HEK293 (cell line): ENCODE results near the gene MRPS9.

Source experiments
- CTCF ChIA-PET: fragments of 350-600 bp; formaldehyde crosslinking; extraction: SDS; loops from one replicate; lab custom pipeline; 2021; ENCODE audit warnings: antibody characterized with exemption; lab: Yijun Ruan, JAX
- POLR2A ChIA-PET: fragments of 300-600 bp; formaldehyde crosslinking; extraction: SDS; loops from one replicate; lab custom pipeline; 2020; ENCODE audit warnings: antibody characterized with exemption, inconsistent platforms; lab: Yijun Ruan, JAX
- H3K27ac ChIP-seq: fragments of 200-500 bp; sonication (Bioruptor generic); 2 replicates; pipeline ENCODE4 v1.5.1; 2014; ENCODE audit warnings: low read depth, low read length, control low read depth, inconsistent platforms; ENCODE audit errors: extremely low read depth
- H3K36me3 ChIP-seq, 2 experiments: fragments of 200-500 bp in 1 of 2; sonication (Bioruptor generic) in 1 of 2; 1 replicate in 1 of 2; 2 replicates in 1 of 2; pipeline ENCODE4 v1.5.1; 2014 to 2017; ENCODE audit warnings: inconsistent platforms in 2 of 2, low read length in 2 of 2; ENCODE audit not compliant: control insufficient read depth in 2 of 2, insufficient read depth in 1 of 2
- H3K4me1 ChIP-seq: fragments of 200-500 bp; sonication (Bioruptor generic); 2 replicates; pipeline ENCODE4 v1.5.1; 2014; ENCODE audit warnings: mild to moderate bottlenecking, low read length, inconsistent platforms; ENCODE audit not compliant: control insufficient read depth, insufficient read depth
- H3K4me3 ChIP-seq: 2 replicates; pipeline ENCODE4 v1.5.1; 2011; ENCODE audit warnings: low read depth, mild to moderate bottlenecking, control low read depth, low read length, moderate library complexity
- H3K9me3 ChIP-seq: fragments of 200-500 bp; sonication (Bioruptor generic); 2 replicates; pipeline ENCODE4 v1.5.1; 2014; ENCODE audit warnings: low read depth, low read length, inconsistent platforms; ENCODE audit not compliant: control insufficient read depth, insufficient read depth
- GFI1B ChIP-seq: fragments of 450-650 bp; formaldehyde crosslinking; IDR thresholded peaks from 2 replicates; pipeline ENCODE4 v1.5.1; 2016; ENCODE audit warnings: missing biosample characterization, missing genetic modification characterization
- GLI4 ChIP-seq: fragments of 450-650 bp; formaldehyde crosslinking; IDR thresholded peaks from 2 replicates; pipeline ENCODE4 v1.5.1; 2016; ENCODE audit warnings: missing biosample characterization, missing genetic modification characterization
- HOXD13 ChIP-seq: sonication (generic); formaldehyde crosslinking; IDR thresholded peaks from 2 replicates; pipeline ENCODE4 v1.8.0; 2022; ENCODE audit warnings: missing genetic modification reagents, borderline replicate concordance
- MZF1 ChIP-seq: fragments of 450-650 bp; formaldehyde crosslinking; IDR thresholded peaks from 2 replicates; pipeline ENCODE4 v1.5.1; 2017; ENCODE audit warnings: missing biosample characterization, missing genetic modification characterization, borderline replicate concordance
- OVOL3 ChIP-seq: fragments of 450-650 bp; formaldehyde crosslinking; IDR thresholded peaks from 2 replicates; pipeline ENCODE4 v1.5.1; 2016; ENCODE audit warnings: missing biosample characterization, missing genetic modification characterization
- PRDM10 ChIP-seq: fragments of 450-650 bp; formaldehyde crosslinking; IDR thresholded peaks from 2 replicates; pipeline ENCODE4 v1.5.1; 2016; ENCODE audit warnings: missing biosample characterization, missing genetic modification characterization
- SCRT1 ChIP-seq: fragments of 450-650 bp; formaldehyde crosslinking; IDR thresholded peaks from 2 replicates; pipeline ENCODE4 v1.5.1; 2016; ENCODE audit warnings: missing biosample characterization, missing genetic modification characterization, borderline replicate concordance
- SCRT2 ChIP-seq: fragments of 450-650 bp; formaldehyde crosslinking; IDR thresholded peaks from 2 replicates; pipeline ENCODE4 v1.5.1; 2016; ENCODE audit warnings: missing biosample characterization, missing genetic modification characterization
- ZBTB10 ChIP-seq: fragments of 450-650 bp; formaldehyde crosslinking; IDR thresholded peaks from 2 replicates; pipeline ENCODE4 v1.5.1; 2016; ENCODE audit warnings: missing biosample characterization, missing genetic modification characterization
- ZBTB48 ChIP-seq: fragments of 450-650 bp; formaldehyde crosslinking; IDR thresholded peaks from 2 replicates; pipeline ENCODE4 v1.5.1; 2016; ENCODE audit warnings: missing biosample characterization, missing genetic modification characterization
- ZNF239 ChIP-seq: fragments of 450-650 bp; formaldehyde crosslinking; IDR thresholded peaks from 2 replicates; pipeline ENCODE4 v1.5.1; 2016; ENCODE audit warnings: missing biosample characterization, missing genetic modification characterization
- ZNF248 ChIP-seq: fragments of 450-650 bp; formaldehyde crosslinking; IDR thresholded peaks from 2 replicates; pipeline ENCODE4 v1.5.1; 2017; ENCODE audit warnings: missing biosample characterization, missing genetic modification characterization
- ZNF433 ChIP-seq: fragments of 450-650 bp; formaldehyde crosslinking; IDR thresholded peaks from 2 replicates; pipeline ENCODE4 v1.5.1; 2016; ENCODE audit warnings: missing biosample characterization, missing genetic modification characterization, low read depth
- ZNF48 ChIP-seq: fragments of 450-650 bp; formaldehyde crosslinking; IDR thresholded peaks from 2 replicates; pipeline ENCODE4 v1.5.1; 2016; ENCODE audit warnings: missing biosample characterization, missing genetic modification characterization
- ZNF488 ChIP-seq: fragments of 450-650 bp; formaldehyde crosslinking; IDR thresholded peaks from 2 replicates; pipeline ENCODE4 v1.5.1; 2016; ENCODE audit warnings: missing biosample characterization, missing genetic modification characterization
- ZNF521 ChIP-seq: fragments of 450-650 bp; formaldehyde crosslinking; IDR thresholded peaks from 2 replicates; pipeline ENCODE4 v1.5.1; 2017; ENCODE audit warnings: missing biosample characterization, mild to moderate bottlenecking, missing genetic modification characterization
- ZNF549 ChIP-seq: fragments of 450-650 bp; IDR thresholded peaks from 2 replicates; pipeline ENCODE4 v1.5.1; 2018; ENCODE audit warnings: missing biosample characterization, missing genetic modification characterization, mild to moderate bottlenecking, inconsistent platforms, moderate library complexity
- ZNF571 ChIP-seq: fragments of 450-650 bp; formaldehyde crosslinking; IDR thresholded peaks from 2 replicates; pipeline ENCODE4 v1.5.0; 2017; ENCODE audit warnings: missing biosample characterization, missing genetic modification characterization
- ZNF600 ChIP-seq: fragments of 450-650 bp; formaldehyde crosslinking; IDR thresholded peaks from 2 replicates; pipeline ENCODE4 v1.5.1; 2016; ENCODE audit warnings: missing biosample characterization, missing genetic modification characterization
- ZNF621 ChIP-seq: fragments of 450-650 bp; formaldehyde crosslinking; IDR thresholded peaks from 2 replicates; pipeline ENCODE4 v1.5.1; 2017; ENCODE audit warnings: missing biosample characterization, missing genetic modification characterization
- ZNF626 ChIP-seq: fragments of 450-650 bp; sonication (Bioruptor Pico); formaldehyde crosslinking; IDR thresholded peaks from 2 replicates; pipeline ENCODE4 v1.5.1; 2018; ENCODE audit warnings: missing biosample characterization, missing genetic modification characterization, inconsistent platforms
- TF ChIP-seq, protein P1 (sequence below): fragments of 450-650 bp; formaldehyde crosslinking; IDR thresholded peaks from 2 replicates; pipeline ENCODE4 v1.5.1; 2017; ENCODE audit warnings: missing biosample characterization, mild to moderate bottlenecking, missing genetic modification characterization, moderate library complexity
- TF ChIP-seq, protein P2 (sequence below): fragments of 450-650 bp; formaldehyde crosslinking; IDR thresholded peaks from 2 replicates; pipeline ENCODE4 v1.5.1; 2016; ENCODE audit warnings: missing biosample characterization, missing genetic modification characterization, low read depth
- TF ChIP-seq, protein P3 (sequence below): fragments of 450-650 bp; formaldehyde crosslinking; IDR thresholded peaks from 2 replicates; pipeline ENCODE4 v1.5.1; 2016; ENCODE audit warnings: missing biosample characterization, missing genetic modification characterization

The MRPS9 gene

DNA sequence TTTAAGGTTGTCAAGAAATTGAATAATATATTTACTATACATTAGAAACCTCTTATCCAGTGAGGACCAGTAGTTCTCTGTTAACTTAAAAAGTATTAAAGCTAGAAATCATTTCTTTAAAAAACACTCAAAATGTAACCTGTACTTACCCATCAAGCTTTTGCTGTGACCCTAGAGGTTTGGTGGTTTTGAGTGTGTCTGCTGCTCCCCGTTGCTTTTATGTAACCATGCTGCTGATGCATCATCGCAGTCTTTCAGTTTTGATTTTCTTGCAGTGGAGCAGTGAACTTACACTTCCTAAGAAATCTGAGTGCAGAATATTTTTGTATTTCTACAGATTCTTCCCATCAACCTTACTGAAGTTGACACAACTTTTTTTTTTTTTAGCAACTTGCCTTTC lies 34.2 kb downstream of the MRPS9 start (continued):
- TF ChIP-seq, protein P1, sequence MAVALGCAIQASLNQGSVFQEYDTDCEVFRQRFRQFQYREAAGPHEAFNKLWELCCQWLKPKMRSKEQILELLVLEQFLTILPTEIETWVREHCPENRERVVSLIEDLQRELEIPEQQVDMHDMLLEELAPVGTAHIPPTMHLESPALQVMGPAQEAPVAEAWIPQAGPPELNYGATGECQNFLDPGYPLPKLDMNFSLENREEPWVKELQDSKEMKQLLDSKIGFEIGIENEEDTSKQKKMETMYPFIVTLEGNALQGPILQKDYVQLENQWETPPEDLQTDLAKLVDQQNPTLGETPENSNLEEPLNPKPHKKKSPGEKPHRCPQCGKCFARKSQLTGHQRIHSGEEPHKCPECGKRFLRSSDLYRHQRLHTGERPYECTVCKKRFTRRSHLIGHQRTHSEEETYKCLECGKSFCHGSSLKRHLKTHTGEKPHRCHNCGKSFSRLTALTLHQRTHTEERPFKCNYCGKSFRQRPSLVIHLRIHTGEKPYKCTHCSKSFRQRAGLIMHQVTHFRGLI, result no peak

DNA sequence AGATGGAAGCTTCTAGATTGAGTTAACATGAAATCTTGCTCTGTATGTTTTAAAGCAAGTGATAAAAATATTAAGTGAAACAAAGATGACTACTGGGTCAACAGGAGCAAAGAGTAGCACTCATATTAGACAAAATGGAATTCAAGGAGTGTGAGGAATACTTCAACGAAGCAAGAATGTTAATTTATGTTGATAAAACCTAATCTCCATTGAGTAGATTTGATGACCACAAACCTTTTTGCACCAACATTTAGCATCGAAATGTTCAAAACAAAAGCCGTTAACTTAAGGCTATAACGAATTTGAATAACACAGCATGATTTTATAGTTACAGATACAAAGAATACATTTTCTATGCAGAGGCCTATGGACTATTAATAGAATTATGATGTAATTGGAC lies 35.7 kb downstream of the MRPS9 start:
- ChIA-PET POLR2A (no interaction called here), CTCF (interaction anchor here (0.5 to 1.4 kb wide), 2 partner anchors 161 to 162 kb away, joined by 3 read pairs; no protein-coding TSS in a partner anchor)
- Histone ChIP-seq H3K36me3 (peaks cover 3 to 4% of the 10 kb centered on the region in 2 experiments; a peak in 2 of 3 replicates), H3K4me3 (no peak overlapping the region), H3K9me3 (no peaks in the 10 kb centered on the region), H3K4me1 (peaks cover 9% of the 10 kb centered on the region), H3K27ac (no peak overlapping the region)
- TF ChIP-seq, protein P2, sequence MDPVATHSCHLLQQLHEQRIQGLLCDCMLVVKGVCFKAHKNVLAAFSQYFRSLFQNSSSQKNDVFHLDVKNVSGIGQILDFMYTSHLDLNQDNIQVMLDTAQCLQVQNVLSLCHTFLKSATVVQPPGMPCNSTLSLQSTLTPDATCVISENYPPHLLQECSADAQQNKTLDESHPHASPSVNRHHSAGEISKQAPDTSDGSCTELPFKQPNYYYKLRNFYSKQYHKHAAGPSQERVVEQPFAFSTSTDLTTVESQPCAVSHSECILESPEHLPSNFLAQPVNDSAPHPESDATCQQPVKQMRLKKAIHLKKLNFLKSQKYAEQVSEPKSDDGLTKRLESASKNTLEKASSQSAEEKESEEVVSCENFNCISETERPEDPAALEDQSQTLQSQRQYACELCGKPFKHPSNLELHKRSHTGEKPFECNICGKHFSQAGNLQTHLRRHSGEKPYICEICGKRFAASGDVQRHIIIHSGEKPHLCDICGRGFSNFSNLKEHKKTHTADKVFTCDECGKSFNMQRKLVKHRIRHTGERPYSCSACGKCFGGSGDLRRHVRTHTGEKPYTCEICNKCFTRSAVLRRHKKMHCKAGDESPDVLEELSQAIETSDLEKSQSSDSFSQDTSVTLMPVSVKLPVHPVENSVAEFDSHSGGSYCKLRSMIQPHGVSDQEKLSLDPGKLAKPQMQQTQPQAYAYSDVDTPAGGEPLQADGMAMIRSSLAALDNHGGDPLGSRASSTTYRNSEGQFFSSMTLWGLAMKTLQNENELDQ (tag by site-specific recombination), result no peak
- no peak for TF ChIP-seq GFI1B (tag by site-specific recombination)
- no peak for TF ChIP-seq GLI4 (tag by site-specific recombination)
- no peak for TF ChIP-seq ZNF248 (tag by site-specific recombination)
- TF ChIP-seq ZNF549, result no peak
- TF ChIP-seq HOXD13 (CRISPR knock-in tag), result no peak
- TF ChIP-seq ZBTB10 (tag by site-specific recombination), result no peak
- no peak for TF ChIP-seq ZNF621 (tag by site-specific recombination)
- no peak for TF ChIP-seq PRDM10

GRCh38 chr2:105076121-105076520 lies 38.3 kb downstream of the MRPS9 start:
- Histone ChIP-seq H3K4me3 (no peak overlapping the region), H3K4me1 (peaks cover 6% of the 10 kb centered on the region), H3K9me3 (no peaks in the 10 kb centered on the region), H3K27ac (no peak overlapping the region), H3K36me3 (peaks cover 3 to 4% of the 10 kb centered on the region in 2 experiments; a peak in 2 of 3 replicates)
- POLR2A ChIA-PET, result no interaction called here
- CTCF ChIA-PET, result no interaction called here
- TF ChIP-seq ZNF600 (tag by site-specific recombination), result no peak
- no peak for TF ChIP-seq MZF1
- TF ChIP-seq, protein P3, sequence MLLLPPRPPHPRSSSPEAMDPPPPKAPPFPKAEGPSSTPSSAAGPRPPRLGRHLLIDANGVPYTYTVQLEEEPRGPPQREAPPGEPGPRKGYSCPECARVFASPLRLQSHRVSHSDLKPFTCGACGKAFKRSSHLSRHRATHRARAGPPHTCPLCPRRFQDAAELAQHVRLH (tag by site-specific recombination), result no peak
- TF ChIP-seq ZNF488 (tag by site-specific recombination), result no peak
- no peak for TF ChIP-seq SCRT2 (tag by site-specific recombination)
- no peak for TF ChIP-seq SCRT1 (tag by site-specific recombination)
- no peak for TF ChIP-seq OVOL3
- TF ChIP-seq ZNF239 (tag by site-specific recombination), result no peak
- no peak for TF ChIP-seq ZNF626 (tag by site-specific recombination)
- TF ChIP-seq ZNF521 (tag by site-specific recombination), result no peak
- no peak for TF ChIP-seq ZNF433 (tag by site-specific recombination)
- TF ChIP-seq ZNF571 (tag by site-specific recombination), result no peak
- TF ChIP-seq ZBTB48 (tag by site-specific recombination), result no peak
- TF ChIP-seq ZNF48, result no peak
